LoVo (cell line): ENCODE data around the gene KY.
A peak's percentile ranks its signal among the peaks of the same experiment; 100 is the strongest.
"Not testable (repeated sequence)": the region's sequence is repeated elsewhere in the genome, so short reads cannot be mapped to it uniquely, and the experiment has no call there.

Experiments used
- DNase-seq: peaks from one replicate; pipeline ENCODE4 v3.0.0-alpha.2; 2016; ENCODE audit warnings: low spot score

Gene KY

GRCh38 chr3:134601539-134602439 is 49.0 kb downstream of the KY start:
- DNase-seq = no peak

- DNase-seq = peak; percentile 64
Observed at GRCh38 chr3:134600685-134601463, 49.9 kb downstream of the KY start.

GRCh38 chr3:134600206-134600605 is 50.6 kb downstream of the KY start:
- no peak for DNase-seq

GRCh38 chr3:134598763-134599545 is 51.9 kb downstream of the KY start:
- no peak for DNase-seq

- DNase-seq = no peak
Observed at GRCh38 chr3:134597390-134597970, 53.3 kb downstream of the KY start.

- DNase-seq = not testable (repeated sequence)
Observed at GRCh38 chr3:134594986-134595385, 55.8 kb downstream of the KY start.

- no peak for DNase-seq
Observed at GRCh38 chr3:134594331-134594741, 56.5 kb downstream of the KY start.

- no peak for DNase-seq
Observed at GRCh38 chr3:134592806-134593205, 58.0 kb downstream of the KY start.

- DNase-seq = no peak
Observed at GRCh38 chr3:134590766-134591165, 60.1 kb downstream of the KY start.

- no peak for DNase-seq
Observed at GRCh38 chr3:134579141-134579665, 71.6 kb downstream of the KY start.

GRCh38 chr3:134576831-134577230 is 74.0 kb downstream of the KY start:
- DNase-seq = no peak

- no peak for DNase-seq
Observed at GRCh38 chr3:134576426-134576825, 74.4 kb downstream of the KY start.

- not testable (repeated sequence) for DNase-seq
Observed at GRCh38 chr3:134569899-134570298, 80.9 kb downstream of the KY start.

- DNase-seq = no peak
Observed at GRCh38 chr3:134568790-134569189, 82.0 kb downstream of the KY start.

GRCh38 chr3:134567605-134568004 is 83.2 kb downstream of the KY start:
- DNase-seq = no peak

GRCh38 chr3:134564991-134565390 is 85.8 kb downstream of the KY start:
- DNase-seq = no peak

- no peak for DNase-seq
Observed at GRCh38 chr3:134563601-134564000, 87.2 kb downstream of the KY start.

GRCh38 chr3:134562055-134562454 is 88.8 kb downstream of the KY start:
- DNase-seq = no peak

GRCh38 chr3:134559591-134559990 is 91.2 kb downstream of the KY start:
- no peak for DNase-seq
